Bronchial smooth muscle cell (primary cell): ENCODE results near the gene MAPT. TPM values are rescaled to one million over a fixed set of nuclear protein-coding genes. Genes with fewer than 3 reads are reported as not detected.

Experiments used
- total RNA-seq: library from RNA; depleted of rRNA; stranded (reverse); fragments of >200 nt; gene quantifications from 2 replicates; pipeline ENCODE4 v1.2.1, GENCODE V29; 2014

The MAPT gene
- total RNA-seq = 0.32 and 0.60 TPM in 2 replicates

DNA sequence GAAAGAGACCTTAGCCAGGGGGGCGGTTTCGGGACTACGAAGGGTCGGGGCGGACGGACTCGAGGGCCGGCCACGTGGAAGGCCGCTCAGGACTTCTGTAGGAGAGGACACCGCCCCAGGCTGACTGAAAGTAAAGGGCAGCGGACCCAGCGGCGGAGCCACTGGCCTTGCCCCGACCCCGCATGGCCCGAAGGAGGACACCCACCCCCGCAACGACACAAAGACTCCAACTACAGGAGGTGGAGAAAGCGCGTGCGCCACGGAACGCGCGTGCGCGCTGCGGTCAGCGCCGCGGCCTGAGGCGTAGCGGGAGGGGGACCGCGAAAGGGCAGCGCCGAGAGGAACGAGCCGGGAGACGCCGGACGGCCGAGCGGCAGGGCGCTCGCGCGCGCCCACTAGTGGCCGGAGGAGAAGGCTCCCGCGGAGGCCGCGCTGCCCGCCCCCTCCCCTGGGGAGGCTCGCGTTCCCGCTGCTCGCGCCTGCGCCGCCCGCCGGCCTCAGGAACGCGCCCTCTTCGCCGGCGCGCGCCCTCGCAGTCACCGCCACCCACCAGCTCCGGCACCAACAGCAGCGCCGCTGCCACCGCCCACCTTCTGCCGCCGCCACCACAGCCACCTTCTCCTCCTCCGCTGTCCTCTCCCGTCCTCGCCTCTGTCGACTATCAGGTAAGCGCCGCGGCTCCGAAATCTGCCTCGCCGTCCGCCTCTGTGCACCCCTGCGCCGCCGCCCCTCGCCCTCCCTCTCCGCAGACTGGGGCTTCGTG is at the start of gene MAPT:
Gene MAPT, plus strand, starts transcription at position 533 of the 763 bp plus-strand sequence. CDS start 67,784 bp downstream, outside the sequence.

GRCh38 chr17:45844695-45845375 is 49.5 kb upstream of the MAPT start, which contains the start of gene SPPL2C:
Gene SPPL2C (plus strand): TSS chr17:45844881. CDS start chr17:45844907, 26 bp downstream.

GRCh38 chr17:45998987-45999899 is 104.9 kb downstream of the MAPT start, which contains the start of gene STH:
Gene STH (plus strand): TSS chr17:45999250. CDS start chr17:45999280, 30 bp downstream.

Other genes with a start within 250 kb of the MAPT start
- not detected in 2 replicates for gene CRHR1, start 110.2 kb upstream of the MAPT start, total RNA-seq
- not detected in 2 replicates for gene SPPL2C, start 49.7 kb upstream of the MAPT start, total RNA-seq
- not detected in 2 replicates for gene STH, start 104.7 kb downstream of the MAPT start, total RNA-seq